Memory B cell (primary cell): ENCODE measurements around the gene DCTPP1.

Source experiments
- ATAC-seq: fragments of 150-1000 bp; cut with Tn5 transposase; 2 replicates; pipeline ENCODE4 v1.10.0; 2021; ENCODE audit warnings: low read depth, mild to moderate bottlenecking, moderate library complexity
- DNase-seq, 2 donors: peaks; one replicate each; pipeline ENCODE4 v3.0.0; 2022; ENCODE audit warnings: low spot score in 2 of 2
- H3K27ac Mint-ChIP-seq: one replicate; pipeline ENCODE4 v1.8.0; 2022; ENCODE audit warnings: mild to moderate bottlenecking, moderate library complexity, mixed read lengths
- H3K27me3 Mint-ChIP-seq: one replicate; pipeline ENCODE4 v1.8.0; 2022; ENCODE audit warnings: mixed read lengths
- H3K36me3 Mint-ChIP-seq: one replicate; pipeline ENCODE4 v1.8.0; 2022; ENCODE audit warnings: mild to moderate bottlenecking, mixed read lengths
- H3K4me1 Mint-ChIP-seq: one replicate; pipeline ENCODE4 v1.8.0; 2022; ENCODE audit warnings: mixed read lengths
- H3K4me3 Mint-ChIP-seq: one replicate; pipeline ENCODE4 v1.8.0; 2022; ENCODE audit warnings: mild to moderate bottlenecking, moderate library complexity, mixed read lengths
- H3K9me3 Mint-ChIP-seq: one replicate; pipeline ENCODE4 v1.8.0; 2022; ENCODE audit warnings: mixed read lengths

Gene DCTPP1

GRCh38 chr16:30439720-30440348, 10.0 kb upstream of the DCTPP1 start:
- Mint-ChIP-seq H3K4me3 (peak overlapping the region; percentile 29), H3K27ac (peak overlapping the region; percentile 65), H3K9me3 (no peaks in the 10 kb centered on the region), H3K36me3 (peaks cover 8% of the 10 kb centered on the region), H3K27me3 (no peaks in the 10 kb centered on the region), H3K4me1 (peaks cover 20% of the 10 kb centered on the region)
- ATAC-seq, result peak; percentile 78
- DNase-seq, result no peak

DNA sequence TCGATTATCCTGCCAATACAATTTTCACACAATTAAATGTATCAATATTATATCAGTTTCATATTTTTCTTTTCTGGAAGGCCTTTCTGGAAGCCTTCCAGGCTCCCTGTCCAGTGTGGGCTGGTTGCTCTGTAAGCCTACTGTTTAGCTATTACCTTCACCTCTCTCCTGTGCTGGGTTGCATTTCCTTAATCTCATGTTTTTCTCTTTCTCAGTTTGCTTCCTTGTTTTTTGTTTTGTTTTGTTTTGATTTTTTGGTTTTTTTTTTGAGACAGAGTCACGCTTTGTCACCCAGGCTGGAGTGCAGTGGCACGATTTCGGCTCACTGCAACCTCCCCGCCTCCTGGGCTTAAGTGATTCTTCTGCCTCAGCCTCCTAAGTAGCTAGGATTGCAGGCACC, 9.0 kb upstream of the DCTPP1 start:
- peaks cover 5% of the 10 kb centered on the region for H3K36me3 Mint-ChIP-seq
- no peaks in the 10 kb centered on the region for H3K9me3 Mint-ChIP-seq
- H3K4me1 Mint-ChIP-seq, result peaks cover 22% of the 10 kb centered on the region
- DNase-seq (no peak), ATAC-seq (peak; percentile 66)
- H3K4me3 Mint-ChIP-seq, result peak overlapping the region; percentile 60
- H3K27me3 Mint-ChIP-seq, result no peaks in the 10 kb centered on the region
- peak overlapping the region; percentile 6 for H3K27ac Mint-ChIP-seq

GRCh38 chr16:30437511-30438046, 7.7 kb upstream of the DCTPP1 start:
- Mint-ChIP-seq H3K36me3 (no peaks in the 10 kb centered on the region), H3K27me3 (no peaks in the 10 kb centered on the region), H3K9me3 (no peaks in the 10 kb centered on the region), H3K4me3 (no peak overlapping the region), H3K27ac (no peak overlapping the region), H3K4me1 (peaks cover 15% of the 10 kb centered on the region)
- no peak for ATAC-seq
- DNase-seq, result no peak

GRCh38 chr16:30434852-30435251, 5.0 kb upstream of the DCTPP1 start:
- Mint-ChIP-seq H3K36me3 (no peaks in the 10 kb centered on the region), H3K9me3 (no peaks in the 10 kb centered on the region), H3K27me3 (no peaks in the 10 kb centered on the region), H3K27ac (no peak overlapping the region), H3K4me1 (peaks cover 11% of the 10 kb centered on the region), H3K4me3 (no peak overlapping the region)
- ATAC-seq (no peak), DNase-seq (no peak)

DNA sequence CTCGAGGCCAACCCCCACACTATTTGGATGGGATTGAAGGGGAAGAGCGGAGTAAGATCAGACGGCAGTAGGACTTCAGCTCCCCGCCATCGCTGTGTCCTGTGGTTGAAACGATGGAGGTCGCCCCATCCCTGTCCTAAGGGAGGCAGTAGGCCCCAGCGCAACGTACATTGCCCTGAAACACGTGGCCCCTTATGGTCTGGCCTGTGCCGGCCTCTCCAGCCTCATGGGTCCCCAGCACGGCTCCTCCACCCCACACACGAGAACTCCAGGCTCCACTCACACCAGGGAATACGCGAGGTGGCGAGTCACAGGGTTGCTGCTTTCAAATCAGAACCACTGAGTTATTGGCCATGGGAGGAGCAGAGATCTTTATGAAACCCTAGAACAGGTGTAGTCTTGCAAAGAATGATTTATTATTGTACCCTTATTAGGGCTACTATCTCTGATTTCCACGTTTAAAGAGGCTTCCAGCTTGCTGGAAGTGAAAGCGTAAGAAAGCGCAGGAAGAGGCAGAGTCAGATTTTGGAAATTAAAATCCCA, 669 bp upstream of the DCTPP1 start:
- Mint-ChIP-seq H3K27ac (no peak overlapping the region), H3K36me3 (peaks cover 9% of the 10 kb centered on the region), H3K4me1 (peaks cover 23% of the 10 kb centered on the region), H3K9me3 (no peaks in the 10 kb centered on the region), H3K27me3 (no peaks in the 10 kb centered on the region), H3K4me3 (no peak overlapping the region)
- ATAC-seq (peak; percentile 16), DNase-seq (no peak)

GRCh38 chr16:30429418-30429677, 482 bp downstream of the DCTPP1 start:
- DNase-seq (no peak), ATAC-seq (no peak)
- no peaks in the 10 kb centered on the region for H3K9me3 Mint-ChIP-seq
- peaks cover 19% of the 10 kb centered on the region for H3K4me1 Mint-ChIP-seq
- H3K27ac Mint-ChIP-seq, result no peak overlapping the region
- H3K36me3 Mint-ChIP-seq, result peaks cover 11% of the 10 kb centered on the region
- no peaks in the 10 kb centered on the region for H3K27me3 Mint-ChIP-seq
- no peak overlapping the region for H3K4me3 Mint-ChIP-seq

GRCh38 chr16:30428055-30428454, 1.8 kb downstream of the DCTPP1 start:
- Mint-ChIP-seq H3K4me3 (peak overlapping the region; percentile 6), H3K4me1 (peaks cover 16% of the 10 kb centered on the region), H3K27ac (no peak overlapping the region)

DNA sequence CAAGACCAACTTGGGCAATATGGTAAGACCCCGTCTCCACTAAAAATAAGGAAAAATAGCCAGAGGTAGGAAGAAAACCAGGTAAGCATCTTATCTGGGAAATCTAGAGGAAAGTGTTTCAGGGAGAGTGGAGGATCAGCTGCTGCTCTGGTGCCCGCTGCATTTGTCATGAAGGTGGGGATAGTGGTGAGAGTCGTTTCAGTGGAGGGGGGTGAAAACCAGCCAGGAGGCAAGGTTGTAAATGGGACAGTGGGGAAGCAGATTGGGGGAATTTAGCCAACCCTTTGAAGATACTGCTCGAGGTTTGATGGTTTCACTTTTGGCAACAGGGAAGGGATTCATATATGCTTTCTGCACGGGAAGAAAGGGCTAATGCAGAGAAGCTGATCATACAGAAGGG, 8.8 kb downstream of the DCTPP1 start:
- Mint-ChIP-seq H3K27me3 (no peaks in the 10 kb centered on the region), H3K4me3 (no peak overlapping the region), H3K36me3 (peaks cover 19% of the 10 kb centered on the region), H3K4me1 (peaks cover 12% of the 10 kb centered on the region), H3K27ac (no peak overlapping the region), H3K9me3 (no peaks in the 10 kb centered on the region)
- no peak for ATAC-seq
- no peak for DNase-seq

More at GRCh38 chr16:30428055-30428454, 1.8 kb downstream of the DCTPP1 start:
- DNase-seq (no peak), ATAC-seq (no peak)
- H3K9me3 Mint-ChIP-seq, result no peaks in the 10 kb centered on the region
- no peaks in the 10 kb centered on the region for H3K27me3 Mint-ChIP-seq
- peaks cover 11% of the 10 kb centered on the region for H3K36me3 Mint-ChIP-seq

DNA sequence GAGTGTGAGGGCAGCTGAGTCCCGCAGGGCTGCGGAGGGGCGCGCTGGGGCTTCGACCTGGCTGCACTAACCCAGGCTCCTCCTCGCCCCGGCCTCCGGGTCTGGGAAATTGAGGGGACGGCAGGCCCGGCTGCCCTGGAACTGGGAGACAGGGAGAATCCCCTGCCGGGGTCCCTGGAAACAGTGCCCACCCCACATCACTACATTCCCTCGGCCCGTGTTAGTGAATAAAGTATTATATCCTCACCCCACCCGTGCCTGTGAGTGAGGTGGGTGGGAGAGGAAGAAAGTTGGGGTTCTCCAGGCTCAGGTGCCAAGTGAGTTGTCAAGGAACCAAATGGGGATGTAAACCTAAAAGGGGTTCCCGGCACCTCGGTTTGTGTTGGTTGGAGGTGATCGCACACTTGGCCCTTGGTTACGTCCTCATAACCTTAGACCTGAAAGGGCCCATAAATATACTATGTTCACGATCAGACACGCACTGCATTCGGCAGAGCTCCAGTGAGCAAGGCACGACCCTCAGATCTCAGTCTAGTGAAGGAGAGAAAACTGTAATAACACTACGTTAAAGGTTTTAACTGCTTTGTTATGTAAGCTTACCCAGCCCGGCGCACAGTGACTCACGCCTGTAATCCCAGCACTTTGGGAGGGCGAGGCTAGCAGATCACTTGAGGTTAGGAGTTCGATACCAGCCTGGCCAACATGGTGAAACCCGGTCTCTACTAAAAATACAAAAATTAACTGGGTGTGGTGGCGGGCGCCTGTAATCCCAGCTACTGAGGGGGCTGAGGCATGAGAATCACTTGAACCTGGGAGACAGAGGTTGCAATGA, 11.3 kb downstream of the DCTPP1 start:
- Mint-ChIP-seq H3K27me3 (no peaks in the 10 kb centered on the region), H3K9me3 (no peaks in the 10 kb centered on the region), H3K27ac (no peak overlapping the region), H3K4me1 (peaks cover 10% of the 10 kb centered on the region), H3K4me3 (peak overlapping the region; percentile 78), H3K36me3 (peaks cover 14% of the 10 kb centered on the region)
- ATAC-seq (no peak), DNase-seq (no peak)

DNA sequence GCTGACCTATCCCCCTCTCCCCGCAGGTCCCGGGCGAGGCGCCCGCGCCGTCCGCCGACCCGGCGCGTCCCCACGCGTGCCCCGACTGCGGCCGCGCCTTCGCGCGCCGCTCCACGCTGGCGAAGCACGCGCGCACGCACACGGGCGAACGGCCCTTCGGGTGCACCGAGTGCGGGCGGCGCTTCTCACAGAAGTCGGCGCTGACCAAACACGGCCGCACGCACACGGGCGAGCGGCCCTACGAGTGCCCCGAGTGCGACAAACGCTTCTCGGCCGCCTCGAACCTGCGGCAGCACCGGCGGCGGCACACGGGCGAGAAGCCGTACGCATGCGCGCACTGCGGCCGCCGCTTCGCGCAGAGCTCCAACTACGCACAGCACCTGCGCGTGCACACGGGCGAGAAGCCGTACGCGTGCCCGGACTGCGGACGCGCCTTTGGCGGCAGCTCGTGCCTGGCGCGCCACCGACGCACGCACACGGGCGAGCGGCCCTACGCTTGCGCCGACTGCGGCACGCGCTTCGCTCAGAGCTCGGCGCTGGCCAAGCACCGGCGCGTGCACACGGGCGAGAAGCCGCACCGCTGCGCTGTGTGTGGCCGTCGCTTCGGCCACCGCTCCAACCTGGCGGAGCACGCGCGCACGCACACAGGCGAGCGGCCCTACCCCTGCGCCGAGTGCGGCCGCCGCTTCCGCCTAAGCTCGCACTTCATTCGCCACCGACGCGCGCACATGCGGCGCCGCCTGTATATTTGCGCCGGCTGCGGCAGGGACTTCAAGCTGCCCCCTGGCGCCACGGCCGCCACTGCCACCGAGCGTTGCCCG, 12.1 kb downstream of the DCTPP1 start:
- H3K4me1 Mint-ChIP-seq, result peaks cover 10% of the 10 kb centered on the region
- no peaks in the 10 kb centered on the region for H3K27me3 Mint-ChIP-seq
- peak; percentile 91 for ATAC-seq
- peak; percentile 80 to 84 for DNase-seq
- H3K36me3 Mint-ChIP-seq, result peaks cover 14% of the 10 kb centered on the region
- peak overlapping the region; percentile 78 for H3K4me3 Mint-ChIP-seq
- no peak overlapping the region for H3K27ac Mint-ChIP-seq
- H3K9me3 Mint-ChIP-seq, result no peaks in the 10 kb centered on the region

- no peaks in the 10 kb centered on the region for H3K9me3 Mint-ChIP-seq
- H3K4me3 Mint-ChIP-seq, result peak overlapping the region; percentile 32
- no peaks in the 10 kb centered on the region for H3K27me3 Mint-ChIP-seq
- peaks cover 16% of the 10 kb centered on the region for H3K36me3 Mint-ChIP-seq
- ATAC-seq, result no peak
- no peak overlapping the region for H3K27ac Mint-ChIP-seq
- peaks cover 10% of the 10 kb centered on the region for H3K4me1 Mint-ChIP-seq
- no peak for DNase-seq
Measured at GRCh38 chr16:30416624-30417528, 13.0 kb downstream of the DCTPP1 start.

DNA sequence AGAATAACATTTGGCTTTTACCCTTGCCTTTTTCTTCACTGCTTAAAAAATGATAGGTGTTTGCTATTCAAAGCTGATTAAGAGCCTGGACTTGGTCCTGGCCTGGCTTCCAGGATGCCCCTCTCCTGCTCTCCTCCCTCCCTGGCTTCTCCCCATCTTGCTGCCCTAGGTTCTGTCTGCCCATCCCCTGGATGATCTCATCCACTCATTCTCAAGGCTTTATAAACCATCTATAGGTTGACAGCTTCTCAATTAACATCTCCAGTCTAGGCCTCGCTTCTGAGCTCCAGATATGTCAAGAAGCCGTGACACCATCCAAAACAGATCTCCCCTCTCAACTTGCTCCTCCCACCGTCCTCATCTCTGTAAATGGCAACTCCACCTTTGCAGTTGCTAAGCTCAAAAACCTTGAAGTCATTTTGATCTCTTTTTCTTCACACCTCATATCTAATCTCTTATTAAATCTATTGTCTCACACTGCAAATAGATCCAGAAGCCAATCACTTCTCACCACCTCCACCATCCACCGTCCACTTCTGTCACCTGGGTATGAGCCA, 13.7 kb downstream of the DCTPP1 start:
- ATAC-seq, result no peak
- H3K9me3 Mint-ChIP-seq, result no peaks in the 10 kb centered on the region
- H3K4me1 Mint-ChIP-seq, result peaks cover 7% of the 10 kb centered on the region
- H3K4me3 Mint-ChIP-seq, result no peak overlapping the region
- no peak overlapping the region for H3K27ac Mint-ChIP-seq
- no peak for DNase-seq
- H3K27me3 Mint-ChIP-seq, result no peaks in the 10 kb centered on the region
- H3K36me3 Mint-ChIP-seq, result peaks cover 13% of the 10 kb centered on the region

GRCh38 chr16:30414159-30414558, 15.7 kb downstream of the DCTPP1 start:
- peaks cover 5% of the 10 kb centered on the region for H3K36me3 Mint-ChIP-seq
- no peak for DNase-seq
- H3K27me3 Mint-ChIP-seq, result no peaks in the 10 kb centered on the region
- no peaks in the 10 kb centered on the region for H3K9me3 Mint-ChIP-seq
- H3K27ac Mint-ChIP-seq, result no peak overlapping the region
- H3K4me3 Mint-ChIP-seq, result no peak overlapping the region
- no peak for ATAC-seq
- H3K4me1 Mint-ChIP-seq, result peaks cover 6% of the 10 kb centered on the region
